LNCAP (cell line): Measurements from ENCODE around the gene SLC9A3.

ENCODE experiments used
- CTCF ChIP-seq: fragments of 450-650 bp; IDR thresholded peaks from 2 replicates; pipeline ENCODE4 v1.5.1; 2017; ENCODE audit warnings: mild to moderate bottlenecking

SLC9A3 gene

DNA sequence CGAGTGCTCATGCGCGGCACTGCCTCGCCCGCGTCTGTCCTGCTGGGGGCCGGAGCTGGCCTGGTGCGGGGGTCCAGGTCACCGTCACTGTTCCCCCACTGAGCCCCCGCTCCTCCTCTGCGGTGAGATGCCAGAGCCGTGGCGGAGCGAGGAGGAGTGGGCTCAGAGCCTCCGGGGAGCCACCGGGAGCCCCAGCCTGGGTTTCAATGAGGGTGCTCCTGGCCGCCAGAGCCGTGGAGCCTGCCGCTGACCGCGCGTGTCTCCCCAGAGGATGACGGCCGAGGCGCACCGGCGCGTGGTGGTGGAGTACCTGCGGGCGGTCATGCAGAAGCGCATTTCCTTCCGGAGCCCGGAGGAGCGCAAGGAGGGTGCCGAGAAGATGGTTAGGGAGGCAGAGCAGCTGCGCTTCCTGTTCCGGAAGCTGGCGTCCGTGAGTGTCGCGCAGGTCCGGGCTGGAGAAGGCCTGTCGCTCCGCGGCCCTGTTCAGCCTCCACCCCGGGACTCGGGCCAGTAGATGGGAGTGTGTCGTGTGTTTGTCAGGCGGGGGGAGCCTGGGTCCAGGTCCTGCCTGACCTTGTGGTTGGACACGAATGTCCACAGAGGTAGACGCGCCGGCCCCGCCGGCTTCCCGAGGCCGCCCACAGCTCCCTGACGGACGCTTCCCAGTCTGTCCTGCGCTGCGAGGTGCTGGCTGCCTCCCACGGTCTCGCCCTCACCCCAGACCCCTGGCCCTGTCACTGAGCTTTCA is 59.2 kb downstream of the SLC9A3 start:
- TF ChIP-seq CTCF = no peak

DNA sequence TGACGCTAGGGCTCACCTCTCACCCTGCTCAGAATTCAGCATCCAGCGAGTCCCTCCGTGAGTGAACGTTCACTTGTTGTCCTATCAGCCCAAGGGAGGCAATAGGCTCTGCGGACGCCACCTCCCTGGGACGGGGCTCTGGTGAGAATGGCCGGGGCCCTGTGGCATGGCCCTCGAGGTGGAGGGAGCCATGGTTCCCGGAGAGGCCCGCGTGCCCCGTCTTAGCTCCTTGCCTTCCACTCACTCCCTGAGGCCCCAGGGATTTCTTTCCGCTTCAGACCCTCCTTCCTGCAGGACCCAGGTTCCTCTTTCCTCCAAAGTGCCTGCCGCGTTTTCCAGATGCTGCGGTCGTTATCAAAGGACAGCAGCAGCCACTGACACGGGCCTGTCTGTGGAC is 59.8 kb downstream of the SLC9A3 start:
- TF ChIP-seq CTCF = no peak

DNA sequence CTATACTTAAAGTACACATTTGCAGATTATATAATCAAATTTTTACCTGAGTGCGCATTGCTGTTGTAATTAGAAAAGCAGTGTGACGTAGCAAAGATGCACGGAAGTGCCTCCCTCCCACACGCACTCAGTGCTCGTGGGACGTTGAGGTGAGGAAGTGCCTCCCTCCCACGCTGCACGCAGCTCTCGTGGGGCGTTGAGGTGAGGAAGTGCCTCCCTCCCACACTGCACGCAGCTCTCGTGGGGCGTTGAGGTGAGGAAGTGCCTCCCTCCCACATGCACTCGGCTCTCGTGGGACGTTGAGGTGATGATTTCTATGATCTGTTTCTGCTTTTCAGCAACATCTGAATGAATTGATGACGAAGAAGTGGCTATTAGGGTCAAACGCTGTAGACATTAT is 60.3 kb downstream of the SLC9A3 start:
- no peak for TF ChIP-seq CTCF

GRCh38 chr5:463301-463700 is 60.9 kb downstream of the SLC9A3 start:
- TF ChIP-seq CTCF = no peak

- TF ChIP-seq CTCF = no peak
These were observed 62.2 kb downstream of the SLC9A3 start for GRCh38 chr5:462051-462481.

GRCh38 chr5:460273-460625 is 64.0 kb downstream of the SLC9A3 start:
- TF ChIP-seq CTCF = no peak

GRCh38 chr5:459562-460272 is 64.5 kb downstream of the SLC9A3 start:
- TF ChIP-seq CTCF = no peak
